Muscle of leg (tissue), 11 donors: ENCODE measurements around the gene FXYD6. TPM values are rescaled to one million over a fixed set of nuclear protein-coding genes. Genes with fewer than 3 reads are reported as not detected.
"Not testable (repeated sequence)": the region's sequence is repeated elsewhere in the genome, so short reads cannot be mapped to it uniquely, and the experiment has no call there.

ENCODE experiments used
- DNase-seq: peaks from one replicate; pipeline ENCODE4 v3.0.0; 2013
- H3K27ac ChIP-seq: one replicate; pipeline ENCODE4 v1.5.1; 2013; ENCODE audit warnings: mild to moderate bottlenecking, low read length, control low read depth
- H3K27me3 ChIP-seq: one replicate; pipeline ENCODE4 v1.6.1; 2013; ENCODE audit warnings: low read length; ENCODE audit not compliant: control insufficient read depth, insufficient read depth
- H3K36me3 ChIP-seq: one replicate; pipeline ENCODE4 v1.6.1; 2013; ENCODE audit warnings: low read length; ENCODE audit not compliant: control insufficient read depth, insufficient read depth
- H3K4me1 ChIP-seq: one replicate; pipeline ENCODE4 v1.6.1; 2013; ENCODE audit warnings: low read length; ENCODE audit not compliant: control insufficient read depth, insufficient read depth
- H3K4me3 ChIP-seq: one replicate; pipeline ENCODE4 v1.5.1; 2013; ENCODE audit warnings: low read length, control low read depth
- H3K9me3 ChIP-seq: replicated peaks from 2 replicates; pipeline ENCODE4 v1.6.1; 2013; ENCODE audit warnings: low read depth, low read length; ENCODE audit not compliant: control insufficient read depth
- WGBS: methylation state at CpG from one replicate; pipeline ENCODE4 v1.1.5; 2013; ENCODE audit warnings: missing lambda C conversion rate; ENCODE audit not compliant: insufficient coverage; 5-methylcytosine and 5-hydroxymethylcytosine counted together
- polyA plus RNA-seq, 8 donors: library from polyadenylated mRNA; unstranded; fragments of 120-200 nt; gene quantifications; one replicate each; pipeline versions ENCODE4 v1.2.1 to v1.2.3, GENCODE V29; 2013; ENCODE audit warnings: inconsistent platforms in 1 of 8, low replicate concordance in 1 of 8; ENCODE audit not compliant: insufficient read length in 8 of 8, insufficient read depth in 1 of 8
- total RNA-seq: library from RNA; stranded (reverse); fragments of 120-200 nt; gene quantifications from one replicate; pipeline ENCODE4 v1.2.4, GENCODE V29; 2013

The FXYD6 gene
- total and polyA plus RNA-seq, 9 donors: 103 to 209 (median 173) TPM

- DNase-seq: peak; percentile 94
- Histone ChIP-seq H3K4me1 (peaks cover 65% of the 10 kb centered on the region), H3K27ac (no peak overlapping the region), H3K9me3 (no peaks in the 10 kb centered on the region), H3K27me3 (peaks cover under 1% of the 10 kb centered on the region), H3K4me3 (no peak overlapping the region), H3K36me3 (no peaks in the 10 kb centered on the region)
- WGBS: 59% methylated on average over 6 of the region's 10 CpGs
Observed at GRCh38 chr11:117819096-117820040, 57.1 kb downstream of the FXYD6 start.

GRCh38 chr11:117818041-117818873 lies 58.2 kb downstream of the FXYD6 start:
- WGBS: 50% methylated on average over 2 of the region's 9 CpGs
- H3K27ac ChIP-seq: no peak overlapping the region
- H3K36me3 ChIP-seq: no peaks in the 10 kb centered on the region
- peaks cover 54% of the 10 kb centered on the region for H3K4me1 ChIP-seq
- no peak overlapping the region for H3K4me3 ChIP-seq
- no peaks in the 10 kb centered on the region for H3K9me3 ChIP-seq
- peaks cover 4% of the 10 kb centered on the region for H3K27me3 ChIP-seq
- no peak for DNase-seq

- Histone ChIP-seq H3K36me3 (no peaks in the 10 kb centered on the region), H3K9me3 (no peaks in the 10 kb centered on the region), H3K4me1 (peaks cover 46% of the 10 kb centered on the region), H3K27ac (no peak overlapping the region), H3K4me3 (no peak overlapping the region), H3K27me3 (peaks cover 4% of the 10 kb centered on the region)
- 14% methylated on average over 13 of the region's 19 CpGs for WGBS
- peak; percentile 92 for DNase-seq
Observed at GRCh38 chr11:117817368-117818040, 59.0 kb downstream of the FXYD6 start.

GRCh38 chr11:117816846-117817367 lies 59.6 kb downstream of the FXYD6 start:
- DNase-seq: no peak
- Histone ChIP-seq H3K4me1 (peaks cover 42% of the 10 kb centered on the region), H3K36me3 (no peaks in the 10 kb centered on the region), H3K27me3 (peaks cover 4% of the 10 kb centered on the region), H3K27ac (no peak overlapping the region), H3K9me3 (no peaks in the 10 kb centered on the region), H3K4me3 (no peak overlapping the region)
- WGBS: 87% methylated on average over 5 of the region's 5 CpGs

GRCh38 chr11:117816151-117816741 lies 60.2 kb downstream of the FXYD6 start:
- no peak overlapping the region for H3K27ac ChIP-seq
- no peak for DNase-seq
- H3K36me3 ChIP-seq: no peaks in the 10 kb centered on the region
- H3K9me3 ChIP-seq: no peaks in the 10 kb centered on the region
- 54% methylated on average over 13 of the region's 20 CpGs for WGBS
- peaks cover 4% of the 10 kb centered on the region for H3K27me3 ChIP-seq
- peaks cover 42% of the 10 kb centered on the region for H3K4me1 ChIP-seq
- H3K4me3 ChIP-seq: no peak overlapping the region

- H3K27ac ChIP-seq: peak overlapping the region; percentile 42
- no peaks in the 10 kb centered on the region for H3K9me3 ChIP-seq
- WGBS: 58% methylated on average over 5 of the region's 7 CpGs
- H3K36me3 ChIP-seq: no peaks in the 10 kb centered on the region
- H3K27me3 ChIP-seq: peaks cover 4% of the 10 kb centered on the region
- DNase-seq: peak; percentile 73
- peaks cover 42% of the 10 kb centered on the region for H3K4me1 ChIP-seq
- no peak overlapping the region for H3K4me3 ChIP-seq
Observed at GRCh38 chr11:117815262-117815803, 61.1 kb downstream of the FXYD6 start.

GRCh38 chr11:117814766-117815261 lies 61.6 kb downstream of the FXYD6 start:
- DNase-seq: peak; percentile 61
- Histone ChIP-seq H3K4me3 (no peak overlapping the region), H3K27ac (no peak overlapping the region), H3K27me3 (peaks cover 4% of the 10 kb centered on the region), H3K36me3 (no peaks in the 10 kb centered on the region), H3K4me1 (peaks cover 42% of the 10 kb centered on the region), H3K9me3 (no peaks in the 10 kb centered on the region)
- 12% methylated on average over 10 of the region's 14 CpGs for WGBS

- WGBS: 87% methylated on average over 5 of the region's 7 CpGs
- Histone ChIP-seq H3K4me1 (peaks cover 42% of the 10 kb centered on the region), H3K27me3 (peaks cover 7% of the 10 kb centered on the region), H3K4me3 (no peak overlapping the region), H3K27ac (no peak overlapping the region), H3K36me3 (no peaks in the 10 kb centered on the region), H3K9me3 (no peaks in the 10 kb centered on the region)
- DNase-seq: no peak
Observed at GRCh38 chr11:117814204-117814765, 62.2 kb downstream of the FXYD6 start.

- peaks cover 15% of the 10 kb centered on the region for H3K4me1 ChIP-seq
- not testable (repeated sequence) for DNase-seq, H3K9me3 ChIP-seq, H3K36me3 ChIP-seq, H3K27me3 ChIP-seq, H3K27ac ChIP-seq, H3K4me3 ChIP-seq
- WGBS: 94% methylated on average over 10 of the region's 12 CpGs
Observed at GRCh38 chr11:117810056-117810451, 66.4 kb downstream of the FXYD6 start.
